Heart right ventricle (tissue), 16 donors: ENCODE measurements around the gene TCAF1. TPM values are rescaled to one million over a fixed set of nuclear protein-coding genes. Genes with fewer than 3 reads are reported as not detected.
A peak's percentile ranks its signal among the peaks of the same experiment; 100 is the strongest.

Experiments used
- ATAC-seq, 8 donors: fragments of 200-7000 bp; cut with Tn5 transposase; one replicate each; pipeline ENCODE4 v1.9.1; 2020; ENCODE audit warnings: mild to moderate bottlenecking in 8 of 8, moderate library complexity in 8 of 8, moderate number of reproducible peaks in 1 of 8
- DNase-seq, 2 donors: peaks; one replicate each; pipeline ENCODE4 v3.0.0-alpha.2; 2020
- H3K27ac ChIP-seq, 10 donors: fragments of 200-600 bp; sonication (generic) in 2 of 10; one replicate each; pipeline versions ENCODE4 v1.5.0 to v1.8.0; 2020 to 2022; ENCODE audit warnings: mild to moderate bottlenecking in 3 of 10
- H3K27me3 ChIP-seq, 7 donors: fragments of 200-600 bp; one replicate each; pipeline ENCODE4 v1.8.0; 2021 to 2022; ENCODE audit warnings: mild to moderate bottlenecking in 2 of 7
- H3K36me3 ChIP-seq, 9 donors: fragments of 200-600 bp; sonication (generic) in 1 of 9; one replicate each; pipeline versions ENCODE4 v1.5.0 to v1.8.0; 2020 to 2022; ENCODE audit warnings: mild to moderate bottlenecking in 2 of 9
- H3K4me1 ChIP-seq, 9 donors: fragments of 200-600 bp; sonication (generic) in 1 of 9; one replicate each; pipeline versions ENCODE4 v1.5.0 to v1.8.0; 2020 to 2022; ENCODE audit warnings: mild to moderate bottlenecking in 4 of 9
- H3K4me3 ChIP-seq, 10 donors: fragments of 200-600 bp; sonication (generic) in 2 of 10; one replicate each; pipeline versions ENCODE4 v1.5.0 to v1.8.0; 2020 to 2022; ENCODE audit warnings: mild to moderate bottlenecking in 7 of 10, moderate library complexity in 2 of 10
- H3K9me3 ChIP-seq, 11 donors: fragments of 200-600 bp in 10 of 11; sonication (generic) in 2 of 11; one replicate each; pipeline versions ENCODE4 v1.5.0 to v1.8.0; 2013 to 2022; ENCODE audit warnings: mild to moderate bottlenecking in 2 of 11, control low read depth in 1 of 11, moderate library complexity in 1 of 11
- WGBS, 2 donors: extraction: QIAGEN DNeasy Blood & Tissue Kit; methylation state at CpG; one replicate each; pipeline ENCODE4 v1.1.7; 2013; ENCODE audit warnings: inconsistent platforms in 1 of 2; 5-methylcytosine and 5-hydroxymethylcytosine counted together
- intact Hi-C, 10 donors: fragments of 100-400 bp; cut with DNase I; formaldehyde crosslinking; loops; one replicate each; pipeline versions ENCODE4 v1.11.1 to v1.14.2; 2022
- polyA plus RNA-seq, 2 donors: library from polyadenylated mRNA; stranded (reverse); fragments of 200-250 nt; gene quantifications; one replicate each; pipeline ENCODE4 v1.2.3, GENCODE V29; 2013
- total RNA-seq, 10 donors: library from RNA; stranded (reverse); fragmentation: NEBNext Ultra II Directional in 3 of 10; extraction: Animal tissue kit (Norgen Biotek cat#: 25700) in 3 of 10; gene quantifications; one replicate each; pipeline versions ENCODE4 v1.2.1 to v1.2.4, GENCODE V29; 2021 to 2023
- TF ChIP-seq, protein P1 (sequence below), 9 donors: fragments of 200-600 bp; sonication (generic) in 2 of 9; IDR thresholded peaks; one replicate each; pipeline versions ENCODE4 v1.5.0 to v1.8.0; 2021 to 2022; ENCODE audit warnings: antibody characterized with exemption in 9 of 9, mild to moderate bottlenecking in 5 of 9, moderate library complexity in 1 of 9
- donor health status: Arrhythmogenic right ventricular cardiomyopathy.
- donor health status: ischemic (EF 13 %, LVEDD 7.1; RV severe dilation, severe dysfunction).
- donor health status: healthy with polysubstance abuse.
- donor health status: DM: no; HTN: yes; CAD: no.
- donor health status: DM: no; HTN: no; CAD: no.
- donor health status: ischemic (EF 25% LVEDD 6.9; RV normal size, moderate dysfunction).
- donor health status: ischemic (EF 25% LVEDD 5.7; RV mildly dilated, moderate dysfunction).
- donor health status: healthy.
- donor health status: DM: yes; HTN: yes; CAD: no.
- donor health status: Ischemic cardiomyopathy.
- donor health status: ischemic (EF 35%, LVEDD 5.7; RV mildly dilated, moderate dysfunction).
- donor health status: nonischemic (EF 11% LVEDD 7.7; RV severe dilation, severe dysfunction).
- donor health status: DM: yes; HTN: yes; CAD: no.
- donor health status: PGD.
- donor health status: ischemic (EF 29% LVEDD 5.4; RV normal size, mild dysfunction).
- donor health status: nonischemic (EF 23%, LVEDD 6.1; RV moderate dilation, normal function).

TCAF1 gene
- total and polyA plus RNA-seq, 12 donors = 9.3 to 62.8 (median 55.5) TPM

DNA sequence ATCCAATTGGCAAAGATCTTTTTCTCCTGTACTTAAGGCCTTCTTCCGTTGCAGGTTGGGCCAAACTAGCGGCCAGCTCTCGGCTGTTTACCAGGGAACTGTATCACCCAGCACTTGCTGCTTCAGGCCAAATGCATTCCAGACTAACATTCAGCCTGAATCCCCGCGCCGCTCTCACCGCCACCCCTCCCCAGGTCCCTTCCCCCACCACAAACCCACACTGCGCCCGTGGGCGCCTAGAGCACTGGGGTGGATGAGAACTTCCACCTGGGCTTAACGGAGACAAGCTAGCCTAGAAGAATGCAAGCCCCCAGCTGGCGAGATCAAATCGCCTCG, 676 bp downstream of the TCAF1 start:
- 0 to 1% methylated on average over 14 of the region's 14 CpGs for WGBS, 2 donors
- peaks cover 0 to 8% (median 0%) of the 10 kb centered on the region in 11 donors for H3K9me3 ChIP-seq
- H3K4me3 ChIP-seq = peak overlapping the region; percentile 59 to 96 (median 75)
- peak overlapping the region; percentile 87 to 98 (median 95) for H3K27ac ChIP-seq
- intact Hi-C loops = loop anchor here in 4 of 10 donors (5.0 to 10.0 kb wide), 5 partner anchors 94 to 494 kb away; no protein-coding TSS in a partner anchor
- DNase-seq = peak; percentile 39 to 53
- ATAC-seq = peak; percentile 21 to 60 (median 54)
- no peaks in the 10 kb centered on the region for H3K27me3 ChIP-seq
- TF ChIP-seq, protein P1, sequence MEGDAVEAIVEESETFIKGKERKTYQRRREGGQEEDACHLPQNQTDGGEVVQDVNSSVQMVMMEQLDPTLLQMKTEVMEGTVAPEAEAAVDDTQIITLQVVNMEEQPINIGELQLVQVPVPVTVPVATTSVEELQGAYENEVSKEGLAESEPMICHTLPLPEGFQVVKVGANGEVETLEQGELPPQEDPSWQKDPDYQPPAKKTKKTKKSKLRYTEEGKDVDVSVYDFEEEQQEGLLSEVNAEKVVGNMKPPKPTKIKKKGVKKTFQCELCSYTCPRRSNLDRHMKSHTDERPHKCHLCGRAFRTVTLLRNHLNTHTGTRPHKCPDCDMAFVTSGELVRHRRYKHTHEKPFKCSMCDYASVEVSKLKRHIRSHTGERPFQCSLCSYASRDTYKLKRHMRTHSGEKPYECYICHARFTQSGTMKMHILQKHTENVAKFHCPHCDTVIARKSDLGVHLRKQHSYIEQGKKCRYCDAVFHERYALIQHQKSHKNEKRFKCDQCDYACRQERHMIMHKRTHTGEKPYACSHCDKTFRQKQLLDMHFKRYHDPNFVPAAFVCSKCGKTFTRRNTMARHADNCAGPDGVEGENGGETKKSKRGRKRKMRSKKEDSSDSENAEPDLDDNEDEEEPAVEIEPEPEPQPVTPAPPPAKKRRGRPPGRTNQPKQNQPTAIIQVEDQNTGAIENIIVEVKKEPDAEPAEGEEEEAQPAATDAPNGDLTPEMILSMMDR (IDR thresholded peaks at IDR 0.05) = no peak
- peaks cover 0 to 46% (median 30%) of the 10 kb centered on the region in 9 donors for H3K4me1 ChIP-seq
- H3K36me3 ChIP-seq = no peaks in the 10 kb centered on the region

GRCh38 chr7:143900230-143900766, 1.7 kb downstream of the TCAF1 start:
- TF ChIP-seq, protein P1 (IDR thresholded peaks at IDR 0.05) = no peak
- H3K9me3 ChIP-seq = peaks cover 0 to 8% (median 0%) of the 10 kb centered on the region in 11 donors
- WGBS, 2 donors = 65 to 68% methylated on average over 5 of the region's 5 CpGs
- intact Hi-C loops = loop anchor here in 4 of 10 donors (5.0 to 10.0 kb wide), 5 partner anchors 95 to 495 kb away; no protein-coding TSS in a partner anchor
- peaks cover 0 to 38% (median 27%) of the 10 kb centered on the region in 9 donors for H3K4me1 ChIP-seq
- ATAC-seq = no peak
- peak overlapping the region in 5 of 10 donors; percentile 8 to 97 (median 93) for H3K27ac ChIP-seq
- peak overlapping the region in 6 of 10 donors; percentile 73 to 96 (median 82) for H3K4me3 ChIP-seq
- H3K36me3 ChIP-seq = no peaks in the 10 kb centered on the region
- DNase-seq = no peak
- H3K27me3 ChIP-seq = no peaks in the 10 kb centered on the region

DNA sequence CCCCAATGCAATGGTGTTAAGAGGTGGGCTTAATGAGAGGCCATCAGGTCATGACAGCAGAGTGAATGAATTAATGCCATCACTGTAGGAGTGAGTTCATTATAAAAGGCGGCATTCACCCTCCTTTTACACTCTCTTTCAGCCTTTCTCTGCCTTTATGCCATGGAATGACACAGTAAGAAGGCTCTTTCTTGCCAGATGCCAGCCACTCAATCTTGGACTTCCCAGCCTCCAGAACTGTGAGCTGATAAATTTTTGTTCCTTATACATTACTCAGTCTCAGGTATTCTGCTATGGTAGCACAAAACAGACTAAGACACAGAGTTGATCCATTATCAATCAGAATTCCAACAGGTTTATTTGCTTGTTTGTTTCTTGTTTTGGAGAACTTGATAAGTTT, 3.2 kb downstream of the TCAF1 start:
- DNase-seq (no peak), ATAC-seq (no peak)
- Histone ChIP-seq H3K27me3 (no peaks in the 10 kb centered on the region), H3K27ac (no peak overlapping the region), H3K36me3 (no peaks in the 10 kb centered on the region), H3K4me1 (peaks cover 0 to 32% (median 25%) of the 10 kb centered on the region in 9 donors), H3K9me3 (peaks cover 0 to 8% (median 0%) of the 10 kb centered on the region in 11 donors), H3K4me3 (no peak overlapping the region)
- WGBS, 2 donors = 98 to 100% methylated on average over 1 of the region's 1 CpG
- intact Hi-C loops = no loop called here
- TF ChIP-seq, protein P1 (IDR thresholded peaks at IDR 0.05) = no peak

GRCh38 chr7:143896667-143897066, 5.3 kb downstream of the TCAF1 start:
- H3K27me3 ChIP-seq = no peaks in the 10 kb centered on the region
- no peak for ATAC-seq

More at GRCh38 chr7:143896667-143897066, 5.3 kb downstream of the TCAF1 start:
- intact Hi-C loops = no loop called here
- H3K4me1 ChIP-seq = peaks cover 0 to 32% (median 21%) of the 10 kb centered on the region in 9 donors
- peaks cover 0 to 24% (median 9%) of the 10 kb centered on the region in 11 donors for H3K9me3 ChIP-seq
- H3K36me3 ChIP-seq = peaks cover 0 to 7% (median 0%) of the 10 kb centered on the region in 9 donors
- DNase-seq = no peak
- TF ChIP-seq, protein P1 (IDR thresholded peaks at IDR 0.05) = no peak
- H3K4me3 ChIP-seq = no peak overlapping the region
- H3K27ac ChIP-seq = no peak overlapping the region
